SU-DHL-6 (cell line): ENCODE results near the gene ZBTB38.

Source experiments
- H2AFZ ChIP-seq: fragments of 200-600 bp; sonication (generic); 2 replicates; pipeline ENCODE4 v1.6.1; 2014; ENCODE audit warnings: low read depth, mild to moderate bottlenecking, moderate library complexity, mixed read lengths, antibody characterized with exemption, low read length; ENCODE audit not compliant: severe bottlenecking
- H3F3A ChIP-seq: fragments of 200-600 bp; shearing (Covaris generic); 2 replicates; pipeline ENCODE4 v1.6.0; 2016; ENCODE audit warnings: antibody characterized with exemption, mild to moderate bottlenecking; ENCODE audit not compliant: insufficient read depth
- H3K27ac ChIP-seq: fragments of 200-600 bp; sonication (generic); 2 replicates; pipeline ENCODE4 v1.5.1; 2016; ENCODE audit warnings: low read depth, mild to moderate bottlenecking, low read length, moderate library complexity, mixed read lengths
- H3K27me3 ChIP-seq: fragments of 200-600 bp; sonication (generic), shearing (Covaris generic); 2 replicates; pipeline ENCODE4 v1.6.0; 2014; ENCODE audit warnings: mild to moderate bottlenecking, low read length
- H3K36me3 ChIP-seq: fragments of 200-600 bp; sonication (generic); 2 replicates; pipeline ENCODE4 v1.6.1; 2014; ENCODE audit warnings: mild to moderate bottlenecking, low read length, mixed read lengths
- H3K4me2 ChIP-seq: fragments of 300-600, 200-600 bp; shearing (Covaris generic), sonication (generic); 2 replicates; pipeline ENCODE4 v1.6.0; 2014; ENCODE audit warnings: low read length, low read depth, mild to moderate bottlenecking; ENCODE audit not compliant: poor library complexity, severe bottlenecking
- H3K4me3 ChIP-seq: fragments of 200-600 bp; sonication (generic); 2 replicates; pipeline ENCODE4 v1.5.1; 2014; ENCODE audit warnings: antibody characterized with exemption, low read length, mild to moderate bottlenecking, mixed read lengths; ENCODE audit not compliant: insufficient read depth, poor library complexity, severe bottlenecking
- H3K79me2 ChIP-seq: fragments of 200-600 bp; sonication (generic); 2 replicates; pipeline ENCODE4 v1.6.1; 2014; ENCODE audit warnings: mild to moderate bottlenecking, low read length, moderate library complexity; ENCODE audit not compliant: insufficient read depth
- H3K9ac ChIP-seq: fragments of 200-600 bp; sonication (generic); 2 replicates; pipeline ENCODE4 v1.7.0; 2014; ENCODE audit warnings: mild to moderate bottlenecking, low read length
- H3K9me2 ChIP-seq: fragments of 200-600 bp; sonication (generic); replicated peaks from 2 replicates; pipeline ENCODE4 v1.6.1; 2014; ENCODE audit warnings: low read length; ENCODE audit not compliant: insufficient read depth
- H3K9me3 ChIP-seq: fragments of 200-600 bp; sonication (generic); 2 replicates; pipeline ENCODE4 v1.6.1; 2014; ENCODE audit warnings: low read length, mixed read lengths; ENCODE audit not compliant: insufficient read depth
- H4K20me1 ChIP-seq: fragments of 200-600 bp; sonication (generic); 2 replicates; pipeline ENCODE4 v1.6.1; 2014; ENCODE audit warnings: low read depth, mild to moderate bottlenecking, antibody characterized with exemption, low read length, moderate library complexity, mixed read lengths
- EZH2phosphoT487 ChIP-seq: fragments of 200-600 bp; sonication (generic), shearing (Covaris generic); conservative IDR thresholded peaks from 2 replicates; pipeline ENCODE4 v1.6.1; 2018; ENCODE audit warnings: mild to moderate bottlenecking, antibody characterized with exemption, low read length, moderate library complexity, mixed read lengths
- TF ChIP-seq, protein P1 (sequence below): fragments of 200-600 bp; sonication (generic); IDR thresholded peaks from one replicate; pipeline ENCODE4 v1.5.1; 2017; ENCODE audit warnings: antibody characterized with exemption, mild to moderate bottlenecking, low read length, moderate library complexity; ENCODE audit not compliant: insufficient read depth, poor library complexity, severe bottlenecking

ZBTB38 gene

GRCh38 chr3:141386126-141386488 is 17.8 kb downstream of the ZBTB38 start:
- Histone ChIP-seq H4K20me1 (no peaks in the 10 kb centered on the region), H3K27ac (peak overlapping the region; percentile 93), H3K9ac (peak overlapping the region; percentile 64), H3F3A (peaks cover 26% of the 10 kb centered on the region), H3K9me3 (no peaks in the 10 kb centered on the region), H3K4me2 (peak overlapping the region; percentile 78), H3K27me3 (no peaks in the 10 kb centered on the region), H3K36me3 (no peaks in the 10 kb centered on the region), H2AFZ (no peak overlapping the region), H3K9me2 (no peaks in the 10 kb centered on the region), H3K4me3 (peak overlapping the region; percentile 61), H3K79me2 (peaks cover 13% of the 10 kb centered on the region; the same call in 1 of the 2 replicates)
- TF ChIP-seq, protein P1, sequence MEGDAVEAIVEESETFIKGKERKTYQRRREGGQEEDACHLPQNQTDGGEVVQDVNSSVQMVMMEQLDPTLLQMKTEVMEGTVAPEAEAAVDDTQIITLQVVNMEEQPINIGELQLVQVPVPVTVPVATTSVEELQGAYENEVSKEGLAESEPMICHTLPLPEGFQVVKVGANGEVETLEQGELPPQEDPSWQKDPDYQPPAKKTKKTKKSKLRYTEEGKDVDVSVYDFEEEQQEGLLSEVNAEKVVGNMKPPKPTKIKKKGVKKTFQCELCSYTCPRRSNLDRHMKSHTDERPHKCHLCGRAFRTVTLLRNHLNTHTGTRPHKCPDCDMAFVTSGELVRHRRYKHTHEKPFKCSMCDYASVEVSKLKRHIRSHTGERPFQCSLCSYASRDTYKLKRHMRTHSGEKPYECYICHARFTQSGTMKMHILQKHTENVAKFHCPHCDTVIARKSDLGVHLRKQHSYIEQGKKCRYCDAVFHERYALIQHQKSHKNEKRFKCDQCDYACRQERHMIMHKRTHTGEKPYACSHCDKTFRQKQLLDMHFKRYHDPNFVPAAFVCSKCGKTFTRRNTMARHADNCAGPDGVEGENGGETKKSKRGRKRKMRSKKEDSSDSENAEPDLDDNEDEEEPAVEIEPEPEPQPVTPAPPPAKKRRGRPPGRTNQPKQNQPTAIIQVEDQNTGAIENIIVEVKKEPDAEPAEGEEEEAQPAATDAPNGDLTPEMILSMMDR = no peak
- no peak for TF ChIP-seq EZH2phosphoT487

DNA sequence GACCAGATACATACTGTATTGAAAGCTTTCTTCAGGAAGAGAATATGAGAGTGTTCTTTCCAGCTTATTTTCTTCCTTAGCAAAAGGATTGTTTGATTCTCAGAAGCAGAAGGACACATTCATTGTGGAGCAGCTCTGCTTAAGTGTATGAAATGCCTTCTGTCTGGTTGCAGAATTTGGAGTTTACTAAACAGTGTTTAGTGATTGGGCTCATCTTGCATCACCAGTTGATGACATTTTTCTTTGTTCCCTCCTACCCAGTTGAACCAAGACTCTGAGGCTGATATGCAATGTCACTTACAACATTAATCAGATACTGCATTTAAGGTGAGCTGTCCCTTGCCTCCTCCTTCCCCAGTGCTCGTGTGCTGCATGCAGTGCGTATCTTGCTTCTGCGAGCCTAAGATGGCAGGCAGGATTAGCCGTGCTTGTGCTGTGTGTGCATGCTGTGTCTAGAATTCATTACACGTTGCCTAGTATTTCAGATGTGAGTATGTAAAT is 18.4 kb downstream of the ZBTB38 start:
- Histone ChIP-seq H3K36me3 (no peaks in the 10 kb centered on the region), H3F3A (peaks cover 26% of the 10 kb centered on the region), H3K9ac (peak overlapping the region; percentile 64), H3K79me2 (peaks cover 13% of the 10 kb centered on the region; the same call in 1 of the 2 replicates), H3K27ac (peak overlapping the region; percentile 93), H3K9me3 (no peaks in the 10 kb centered on the region), H3K4me2 (peak overlapping the region; percentile 78), H3K9me2 (no peaks in the 10 kb centered on the region), H3K27me3 (no peaks in the 10 kb centered on the region), H3K4me3 (peak overlapping the region; percentile 61), H2AFZ (no peak overlapping the region), H4K20me1 (no peaks in the 10 kb centered on the region)
- TF ChIP-seq, protein P1 = no peak
- no peak for TF ChIP-seq EZH2phosphoT487

- TF ChIP-seq EZH2phosphoT487 = no peak
- TF ChIP-seq, protein P1 = no peak
- peaks cover 13% of the 10 kb centered on the region; the same call in 1 of the 2 replicates for H3K79me2 ChIP-seq
- peaks cover 26% of the 10 kb centered on the region for H3F3A ChIP-seq
- peak overlapping the region; percentile 93 for H3K27ac ChIP-seq
- H3K4me2 ChIP-seq = peak overlapping the region; percentile 78
- no peak overlapping the region for H2AFZ ChIP-seq
- no peaks in the 10 kb centered on the region for H3K9me3 ChIP-seq
- no peaks in the 10 kb centered on the region for H3K9me2 ChIP-seq
- no peaks in the 10 kb centered on the region for H3K27me3 ChIP-seq
- peak overlapping the region; percentile 64 for H3K9ac ChIP-seq
- no peaks in the 10 kb centered on the region for H3K36me3 ChIP-seq
- peak overlapping the region; percentile 61 for H3K4me3 ChIP-seq
- H4K20me1 ChIP-seq = no peaks in the 10 kb centered on the region
Observed at GRCh38 chr3:141387516-141387915, 19.2 kb downstream of the ZBTB38 start.

DNA sequence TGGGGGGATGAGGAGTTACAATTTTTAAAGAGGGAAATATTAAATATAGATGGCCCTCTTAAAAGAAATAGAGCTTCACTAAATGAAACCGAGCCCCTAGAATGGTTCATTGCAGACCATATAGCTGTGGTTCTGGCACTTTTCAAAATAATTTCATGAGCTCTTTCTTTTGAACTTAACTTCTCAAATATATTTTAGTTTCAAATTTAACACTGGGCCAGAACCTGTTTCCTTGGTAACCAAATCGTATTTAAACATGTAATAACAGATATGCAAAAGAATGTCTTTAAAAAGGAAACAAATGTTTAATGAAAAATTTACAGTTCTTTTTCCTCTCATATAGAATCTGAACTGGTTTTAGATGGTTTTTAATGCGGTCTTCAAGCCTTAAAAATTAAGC is 20.1 kb downstream of the ZBTB38 start:
- H3K36me3 ChIP-seq = no peaks in the 10 kb centered on the region
- TF ChIP-seq, protein P1 = no peak
- no peak for TF ChIP-seq EZH2phosphoT487
- no peak overlapping the region for H2AFZ ChIP-seq
- no peaks in the 10 kb centered on the region for H3K9me2 ChIP-seq
- peaks cover 13% of the 10 kb centered on the region; the same call in 1 of the 2 replicates for H3K79me2 ChIP-seq
- peaks cover 26% of the 10 kb centered on the region for H3F3A ChIP-seq
- peak overlapping the region; percentile 64 for H3K9ac ChIP-seq
- H3K9me3 ChIP-seq = no peaks in the 10 kb centered on the region
- H3K27ac ChIP-seq = peak overlapping the region; percentile 93
- H4K20me1 ChIP-seq = no peaks in the 10 kb centered on the region
- H3K4me2 ChIP-seq = peak overlapping the region; percentile 78
- H3K27me3 ChIP-seq = no peaks in the 10 kb centered on the region
- H3K4me3 ChIP-seq = peak overlapping the region; percentile 61
